Stimulated activated CD8-positive, alpha-beta memory T cell treated with anti-CD3 and anti-CD28 coated beads, Interleukin-12 subunit alpha, Interleukin-12 subunit beta, amount 100 ng/mL, for 24 hours (primary cell): ENCODE results near the gene NOM1.

Experiments used
- DNase-seq: peaks from one replicate; pipeline ENCODE4 v3.0.0-alpha.2; 2020; ENCODE audit errors: extremely low read depth

The NOM1 gene

DNA sequence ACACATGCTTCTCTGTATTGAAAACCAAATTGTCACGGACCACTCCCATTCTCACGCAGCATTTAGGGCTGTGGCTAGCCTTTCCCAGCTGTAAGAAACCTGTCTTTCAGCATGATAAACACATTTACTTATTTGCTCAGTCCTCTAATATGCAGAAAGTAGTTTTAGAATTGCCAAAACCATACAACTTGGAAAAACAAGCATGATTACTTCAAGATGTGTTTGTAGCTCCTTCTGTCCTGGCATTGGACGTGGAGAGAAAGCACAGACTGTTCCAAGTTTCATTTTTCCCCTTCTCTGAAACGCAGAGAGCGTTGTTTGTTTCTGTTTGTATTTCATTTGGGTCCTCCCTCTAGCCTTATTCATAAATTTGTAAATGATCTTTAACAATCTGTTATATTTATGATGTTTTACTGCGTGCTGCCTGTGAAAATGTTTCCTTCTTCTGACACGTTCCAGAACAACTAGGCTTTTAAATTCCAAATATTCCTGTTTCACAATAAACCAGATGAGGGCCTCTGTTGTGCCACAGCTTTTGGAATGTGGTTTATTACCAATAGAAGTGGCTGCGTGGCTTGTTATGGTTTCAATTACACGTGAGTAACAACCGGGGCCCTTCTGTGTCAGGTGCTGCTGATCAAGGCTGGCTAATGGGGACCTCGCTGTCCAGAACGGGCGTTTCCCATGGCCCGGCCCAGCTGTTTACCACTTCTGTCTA lies 34.8 kb downstream of the NOM1 start:
- DNase-seq: no peak

DNA sequence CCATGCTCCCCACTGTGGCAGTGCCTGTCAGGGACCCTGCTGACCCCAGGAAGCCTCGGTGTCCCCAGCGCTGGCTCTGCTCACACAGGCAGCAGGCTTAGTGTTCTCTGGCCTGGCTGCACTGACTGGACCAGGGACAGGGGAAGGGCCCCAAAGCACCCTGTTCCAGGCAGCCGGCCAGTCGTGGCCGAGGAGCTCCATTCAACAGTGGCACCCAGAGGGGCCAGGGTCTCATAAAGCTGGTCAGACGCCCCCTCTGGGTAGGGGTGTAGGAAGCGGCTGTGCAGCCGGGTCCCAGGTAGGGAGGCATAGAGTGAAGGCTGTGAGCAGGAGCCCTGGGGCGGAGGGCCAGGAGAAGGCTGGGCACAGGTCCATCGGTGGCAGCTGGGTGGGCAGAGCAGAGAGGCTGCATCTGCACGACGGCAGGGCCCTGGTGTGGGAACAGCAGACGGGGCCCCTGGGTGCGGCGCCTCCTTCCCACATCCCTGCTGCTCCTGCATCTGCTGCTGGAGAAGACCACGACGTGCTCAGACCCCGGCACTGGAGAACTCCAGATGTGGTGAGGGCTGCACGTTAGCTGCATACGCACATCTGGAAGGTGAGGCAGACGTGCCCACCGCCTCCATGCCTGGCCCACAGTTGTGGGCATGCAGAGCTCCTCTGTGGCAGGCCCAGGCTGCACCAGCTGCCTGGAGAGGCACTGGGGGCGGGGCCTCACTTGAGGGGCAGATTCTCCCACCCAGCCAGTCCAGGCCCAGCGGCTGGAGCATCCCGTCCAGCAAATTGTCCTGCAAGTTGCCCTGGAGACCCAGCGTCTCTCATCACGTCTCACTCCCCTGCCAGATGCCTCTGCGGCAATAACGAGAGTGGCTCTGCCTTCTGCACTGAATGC lies 35.8 kb downstream of the NOM1 start:
- no peak for DNase-seq

GRCh38 chr7:156986378-156986777 lies 36.9 kb downstream of the NOM1 start:
- DNase-seq: no peak

DNA sequence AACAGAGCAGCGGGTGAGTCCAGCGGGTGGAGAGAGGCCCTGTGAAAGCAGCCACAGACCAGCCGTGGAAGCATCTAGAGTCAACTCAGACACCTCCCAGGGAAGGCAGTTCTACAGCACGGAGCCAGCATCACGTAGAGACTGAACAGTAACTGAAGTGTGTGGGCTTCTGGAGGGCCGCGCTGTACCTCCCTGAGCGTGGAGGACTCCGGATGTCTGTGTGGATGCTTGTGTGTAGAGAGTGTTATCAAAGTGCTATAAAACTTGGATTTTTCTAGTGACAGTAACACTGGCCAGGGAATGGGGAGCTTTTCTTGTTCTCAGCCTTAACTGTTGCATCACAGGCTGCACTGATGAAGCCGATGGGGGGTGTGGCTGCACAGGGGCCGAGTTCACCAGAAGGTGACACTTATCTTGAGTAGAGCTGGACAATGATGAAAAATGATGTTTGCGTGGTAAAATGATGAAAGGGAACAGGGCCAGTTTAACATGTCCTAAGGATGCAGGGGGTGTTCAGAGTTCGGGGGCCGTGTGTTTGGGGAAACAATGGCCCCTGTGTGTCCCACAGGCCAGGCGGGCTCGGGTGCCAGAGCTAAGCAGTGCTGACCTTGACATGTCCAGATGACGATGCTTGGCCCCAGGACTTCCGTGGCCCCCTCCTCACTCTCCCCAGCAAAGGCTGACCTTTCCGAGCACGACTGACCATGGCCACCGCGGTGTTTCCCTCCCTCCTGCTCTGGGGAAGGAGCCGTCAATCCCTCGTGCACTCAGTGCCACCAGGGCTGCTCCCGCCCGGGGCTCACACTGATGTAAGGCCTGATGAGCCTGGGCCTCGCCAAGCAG lies 39.1 kb downstream of the NOM1 start:
- DNase-seq: no peak

DNA sequence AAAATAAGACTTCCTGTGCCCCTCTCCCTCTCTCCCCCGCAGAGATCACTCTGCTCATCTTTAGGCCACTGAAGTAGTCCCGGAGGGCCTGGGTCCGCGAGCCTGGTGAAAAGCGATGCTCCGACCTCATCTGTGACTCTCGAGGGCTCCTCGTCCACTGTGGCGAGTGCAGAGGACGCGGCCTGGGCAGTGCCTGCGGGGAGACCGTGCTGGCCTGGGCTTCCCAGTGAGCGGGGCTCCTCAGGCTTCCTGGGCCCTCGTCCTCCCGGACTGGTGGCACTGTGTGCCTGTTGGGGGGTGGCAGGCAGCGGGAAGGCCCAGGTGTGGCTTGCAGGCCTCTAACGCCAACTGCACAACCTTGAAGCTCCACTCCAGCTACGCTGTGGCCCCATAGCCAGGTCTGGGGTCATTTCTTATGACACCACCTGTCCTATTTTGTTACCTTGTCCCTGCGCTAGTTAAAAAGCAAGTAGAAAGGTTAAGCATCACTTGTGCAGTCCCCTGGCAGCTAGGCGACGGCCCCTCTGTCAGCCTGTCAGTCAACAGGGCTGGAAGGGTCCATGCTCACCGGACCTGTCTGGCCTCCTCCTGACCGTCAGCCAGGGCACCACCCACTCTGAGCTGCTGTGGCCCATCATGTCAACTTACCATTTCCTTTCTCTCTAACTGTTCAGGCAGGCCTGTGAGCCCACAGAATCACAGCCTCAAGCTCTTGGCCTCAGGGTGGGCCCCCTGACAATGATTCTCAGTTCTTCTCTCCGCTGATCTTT lies 40.4 kb downstream of the NOM1 start:
- no peak for DNase-seq

DNA sequence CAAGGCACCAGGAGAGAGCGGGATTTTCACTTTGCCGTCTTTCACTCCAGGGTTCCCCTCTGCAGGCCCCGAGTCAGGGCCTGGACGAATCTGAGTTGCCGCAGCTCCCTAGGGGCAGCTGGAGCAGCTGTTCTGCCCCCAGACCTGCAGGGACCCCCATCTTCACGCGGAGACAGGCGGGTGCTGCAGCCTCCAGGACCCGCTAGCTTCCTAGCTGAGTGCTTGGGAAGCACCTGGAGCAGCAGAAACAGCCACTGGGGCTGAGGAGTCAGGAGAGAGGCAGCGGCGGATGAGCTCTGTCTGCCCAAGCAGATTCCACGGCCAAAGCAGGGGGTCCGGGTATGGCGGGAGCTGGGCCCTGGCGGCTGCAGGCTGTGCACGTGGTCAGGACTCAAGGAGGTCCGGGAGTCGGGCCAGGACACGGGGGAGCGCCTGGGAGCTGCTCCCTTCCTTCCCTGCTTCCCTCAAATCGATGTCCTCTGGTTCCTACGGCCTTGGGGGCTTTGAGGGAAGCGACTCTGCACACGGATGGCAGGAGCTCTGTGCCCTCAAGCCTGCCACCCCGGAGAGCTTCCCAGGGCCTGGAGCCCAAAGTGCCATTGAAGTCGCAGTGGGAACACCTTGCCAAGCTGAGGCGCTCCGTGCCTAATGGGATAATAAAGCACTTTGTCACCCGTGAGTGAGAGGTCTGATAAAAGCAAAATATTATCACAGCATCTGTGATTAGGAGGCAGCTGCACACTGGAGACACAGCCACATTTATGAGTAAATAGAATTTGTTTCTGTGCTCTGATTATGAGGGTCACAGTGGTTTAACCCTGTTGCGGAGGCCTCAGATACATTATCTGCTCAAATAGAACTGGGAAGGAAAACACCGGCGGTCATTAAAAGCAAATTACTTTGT lies 43.8 kb downstream of the NOM1 start:
- DNase-seq: no peak

DNA sequence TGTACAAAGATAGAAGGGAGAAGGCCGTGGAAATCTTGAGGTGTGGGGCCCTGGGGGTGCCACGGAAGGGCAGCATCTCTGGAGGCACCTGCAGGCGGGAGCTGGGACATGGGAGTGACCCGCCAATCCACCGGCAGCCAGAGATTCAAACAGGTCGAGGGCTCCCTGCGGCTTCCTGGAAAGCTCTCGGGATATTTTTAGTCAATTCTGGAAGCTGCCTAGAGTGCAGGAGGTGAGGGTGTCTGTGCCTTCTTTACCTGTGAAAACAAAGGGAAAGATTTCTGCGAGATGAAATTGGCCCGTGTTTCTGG lies 44.4 kb downstream of the NOM1 start:
- DNase-seq: no peak

GRCh38 chr7:156994417-156994816 lies 44.9 kb downstream of the NOM1 start:
- DNase-seq: no peak

GRCh38 chr7:156998988-156999957 lies 49.8 kb downstream of the NOM1 start:
- DNase-seq: no peak

DNA sequence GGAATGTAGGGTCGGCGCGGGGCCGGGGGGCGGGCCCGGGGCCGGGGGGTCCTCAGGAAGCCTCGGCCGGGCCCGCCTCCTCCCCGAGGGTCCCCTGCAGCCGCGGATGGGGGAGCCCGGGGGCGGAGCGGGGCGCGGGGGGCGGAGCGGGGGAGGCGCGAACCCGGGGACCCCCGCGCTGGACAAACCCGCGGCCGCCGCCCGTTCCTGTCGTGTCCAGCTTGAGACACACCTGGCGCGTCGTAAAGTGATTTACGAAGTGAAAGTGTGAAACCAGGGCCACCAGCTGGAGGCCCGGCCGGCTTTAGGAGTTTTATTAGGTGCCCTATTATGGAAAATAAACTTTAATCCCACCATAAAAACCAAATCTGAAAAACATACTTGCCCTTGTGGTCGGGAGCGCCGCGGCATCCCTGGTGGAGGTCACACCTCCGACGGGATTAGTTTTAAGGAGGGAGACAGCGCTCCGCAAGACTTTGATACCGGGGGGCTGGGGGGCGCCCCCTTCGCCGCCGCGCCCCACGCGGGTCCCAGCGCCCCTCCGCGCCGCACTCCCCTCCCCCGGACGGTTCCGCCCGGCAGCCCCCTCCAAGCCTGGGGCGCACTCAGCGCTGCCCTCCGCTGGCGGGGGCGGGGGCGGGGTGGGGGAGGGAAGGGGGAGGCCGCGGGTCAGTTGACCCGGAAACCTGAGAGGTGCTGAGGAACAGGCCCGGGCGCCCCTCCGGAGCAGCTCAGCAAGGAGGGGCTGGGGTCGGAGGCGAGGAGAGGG lies 50.6 kb downstream of the NOM1 start:
- DNase-seq: no peak

- no peak for DNase-seq
These were observed 51.5 kb downstream of the NOM1 start for GRCh38 chr7:157000741-157001653.

GRCh38 chr7:157001920-157002818 lies 52.7 kb downstream of the NOM1 start:
- DNase-seq: no peak

DNA sequence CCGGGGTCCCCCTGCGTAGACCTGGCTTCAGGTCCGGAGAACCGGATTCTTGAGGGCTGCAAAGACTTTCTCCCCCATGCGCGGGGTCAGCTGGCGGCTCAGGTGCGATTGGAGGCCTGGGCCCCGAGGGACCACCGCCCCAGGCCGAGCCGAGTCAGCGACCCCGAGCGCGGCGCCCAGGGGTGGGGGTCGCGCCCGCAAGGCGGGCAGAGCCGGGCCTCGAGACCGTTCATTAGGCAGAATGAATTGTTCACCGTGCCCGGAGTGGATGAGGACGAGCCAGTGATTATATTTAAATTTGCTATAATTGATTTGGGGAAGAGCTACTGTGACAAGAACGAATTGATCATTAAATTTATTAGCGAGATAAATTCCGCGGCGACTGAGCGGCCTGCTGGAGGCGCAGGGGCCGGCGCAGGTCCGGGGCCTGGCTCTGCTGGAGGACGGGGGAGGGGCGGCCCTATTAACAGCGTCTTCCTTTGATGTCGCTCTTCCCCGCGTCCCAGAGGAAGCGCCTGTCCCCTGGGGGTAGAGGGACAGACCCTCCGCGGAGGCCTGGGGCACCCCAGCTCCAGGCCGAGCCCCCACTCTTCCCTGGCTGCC lies 53.4 kb downstream of the NOM1 start:
- DNase-seq: no peak

- no peak for DNase-seq
These were observed 53.9 kb downstream of the NOM1 start for GRCh38 chr7:157003445-157003755.

GRCh38 chr7:157003756-157004520 lies 54.4 kb downstream of the NOM1 start:
- DNase-seq: no peak
